CD4-positive, alpha-beta T cell (primary cell): ENCODE measurements around the gene ABHD17A. TPM values are rescaled to one million over a fixed set of nuclear protein-coding genes. Genes with fewer than 3 reads are reported as not detected.
"Not testable (repeated sequence)": the region's sequence is repeated elsewhere in the genome, so short reads cannot be mapped to it uniquely, and the experiment has no call there.

Experiments
- ATAC-seq: fragments of 200-7000 bp; cut with Tn5 transposase; one replicate; pipeline ENCODE4 v1.10.0; 2022; ENCODE audit warnings: mild to moderate bottlenecking; ENCODE audit not compliant: poor library complexity
- CTCF ChIA-PET: fragments of 350-600 bp; sonication (Branson Sonifier 250); formaldehyde crosslinking; loops from one replicate; lab custom pipeline; 2021; ENCODE audit warnings: antibody characterized with exemption, inconsistent platforms; lab: Charles Lee
- POLR2A ChIA-PET: fragments of 350-600 bp; sonication (Branson Sonifier 250); formaldehyde crosslinking; loops from one replicate; lab custom pipeline; 2021; ENCODE audit warnings: antibody characterized with exemption, inconsistent platforms; lab: Charles Lee
- DNase-seq, 14 experiments: peaks; one replicate each; pipeline ENCODE4 v3.0.0-alpha.2; 2013 to 2020; ENCODE audit warnings: mixed read lengths in 2 of 14
- H3K27ac ChIP-seq, 2 donors: one replicate each; pipeline versions ENCODE4 v1.5.1 to v1.7.0; 2013; ENCODE audit warnings: low read length in 2 of 2, low read depth in 1 of 2, mild to moderate bottlenecking in 1 of 2
- H3K27me3 ChIP-seq, 2 experiments: 1 replicate in 1 of 2; 2 replicates in 1 of 2; pipeline versions ENCODE4 v1.6.1 to v1.7.0; 2013; ENCODE audit warnings: low read length in 2 of 2, control low read depth in 1 of 2, mild to moderate bottlenecking in 1 of 2, moderate library complexity in 1 of 2; ENCODE audit not compliant: insufficient read depth in 2 of 2, control insufficient read depth in 1 of 2
- H3K36me3 ChIP-seq: one replicate; pipeline ENCODE4 v1.6.1; 2013; ENCODE audit warnings: low read length, control low read depth; ENCODE audit not compliant: insufficient read depth
- H3K4me1 ChIP-seq: one replicate; pipeline ENCODE4 v1.6.1; 2013; ENCODE audit warnings: low read length, control low read depth; ENCODE audit not compliant: insufficient read depth
- H3K4me3 ChIP-seq: one replicate; pipeline ENCODE4 v1.5.1; 2013; ENCODE audit warnings: mild to moderate bottlenecking, low read length, moderate library complexity
- H3K9me3 ChIP-seq, 2 experiments: 1 replicate in 1 of 2; 2 replicates in 1 of 2; pipeline versions ENCODE4 v1.6.1 to v1.7.0; 2013; ENCODE audit warnings: low read length in 2 of 2, mild to moderate bottlenecking in 2 of 2, control low read depth in 1 of 2, moderate library complexity in 1 of 2; ENCODE audit not compliant: control insufficient read depth in 1 of 2, insufficient read depth in 1 of 2
- H3K27ac Mint-ChIP-seq: one replicate; pipeline ENCODE4 v1.8.0; 2020; ENCODE audit warnings: mixed read lengths
- H3K27me3 Mint-ChIP-seq: one replicate; pipeline ENCODE4 v1.8.0; 2021; ENCODE audit warnings: mixed read lengths
- H3K36me3 Mint-ChIP-seq: one replicate; pipeline ENCODE4 v1.8.0; 2021; ENCODE audit warnings: low read depth, mixed read lengths
- H3K4me1 Mint-ChIP-seq: one replicate; pipeline ENCODE4 v1.8.0; 2021; ENCODE audit warnings: low read depth, mixed read lengths
- H3K4me3 Mint-ChIP-seq: one replicate; pipeline ENCODE4 v1.8.0; 2020; ENCODE audit warnings: mild to moderate bottlenecking, mixed read lengths
- H3K9me3 Mint-ChIP-seq: one replicate; pipeline ENCODE4 v1.8.0; 2020; ENCODE audit warnings: mixed read lengths
- intact Hi-C, 2 experiments: fragments of 100-400 bp; cut with DNase I in 1 of 2; cut with micrococcal nuclease in 1 of 2; formaldehyde crosslinking; loops; one replicate each; pipeline versions ENCODE4 v1.15.1 to v1.9.0; 2023 to 2025; cut with DNase I, micrococcal nuclease
- total RNA-seq, 174 experiments: library from RNA in 2 of 174; stranded (reverse) in 2 of 174; gene quantifications; one replicate each; pipeline ENCODE4 v1.2.3 and lab custom pipeline; 2021 to 2026
- TF ChIP-seq, protein P1 (sequence below): fragments of 200-600 bp; IDR thresholded peaks from one replicate; pipeline ENCODE4 v1.8.0; 2022; ENCODE audit warnings: antibody characterized with exemption, mild to moderate bottlenecking

The ABHD17A gene
- total RNA-seq, 2 experiments from 2014 or later: 156 to 172 TPM

DNA sequence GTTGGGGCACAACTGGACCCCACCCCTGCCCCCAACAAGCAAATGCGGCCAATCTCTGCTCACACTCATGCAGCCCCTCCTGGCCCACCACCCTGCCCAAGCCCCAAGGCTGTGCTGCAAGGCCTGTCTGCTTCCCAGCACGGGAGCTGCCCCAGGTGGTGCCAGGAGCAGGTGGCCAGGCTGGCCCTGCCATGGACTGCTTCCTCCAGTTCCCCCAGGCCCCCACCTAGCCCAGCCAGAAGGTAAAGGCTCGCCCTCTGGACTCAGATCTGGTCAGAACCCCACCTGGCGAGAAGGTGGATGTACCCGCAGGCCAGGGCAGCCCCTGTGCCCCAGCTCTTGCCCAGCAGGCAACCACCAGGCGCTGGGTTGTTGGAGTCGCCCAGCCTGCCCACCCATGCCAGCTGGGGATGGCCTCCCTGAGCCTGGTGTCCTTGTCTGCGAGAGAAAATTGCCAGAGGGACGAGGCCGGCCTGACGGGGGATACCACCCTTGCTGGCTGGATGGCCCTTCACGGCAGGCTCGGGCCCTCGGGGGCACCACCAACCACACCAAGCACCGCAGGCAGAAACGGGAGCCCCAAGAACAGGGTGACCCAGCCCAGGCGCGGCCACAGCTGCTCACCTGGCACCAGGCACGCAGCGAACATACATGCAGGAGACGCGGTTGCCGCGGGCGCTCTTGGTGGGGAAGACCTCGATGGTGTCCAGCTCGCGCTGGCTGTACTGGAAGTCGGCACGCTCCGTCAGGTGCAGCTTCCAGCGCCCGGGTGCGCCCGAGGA is 4.5 kb downstream of the ABHD17A start:
- ChIA-PET POLR2A (no interaction called here), CTCF (no interaction called here)
- peaks cover 12% of the 10 kb centered on the region for H3K36me3 ChIP-seq
- TF ChIP-seq, protein P1, sequence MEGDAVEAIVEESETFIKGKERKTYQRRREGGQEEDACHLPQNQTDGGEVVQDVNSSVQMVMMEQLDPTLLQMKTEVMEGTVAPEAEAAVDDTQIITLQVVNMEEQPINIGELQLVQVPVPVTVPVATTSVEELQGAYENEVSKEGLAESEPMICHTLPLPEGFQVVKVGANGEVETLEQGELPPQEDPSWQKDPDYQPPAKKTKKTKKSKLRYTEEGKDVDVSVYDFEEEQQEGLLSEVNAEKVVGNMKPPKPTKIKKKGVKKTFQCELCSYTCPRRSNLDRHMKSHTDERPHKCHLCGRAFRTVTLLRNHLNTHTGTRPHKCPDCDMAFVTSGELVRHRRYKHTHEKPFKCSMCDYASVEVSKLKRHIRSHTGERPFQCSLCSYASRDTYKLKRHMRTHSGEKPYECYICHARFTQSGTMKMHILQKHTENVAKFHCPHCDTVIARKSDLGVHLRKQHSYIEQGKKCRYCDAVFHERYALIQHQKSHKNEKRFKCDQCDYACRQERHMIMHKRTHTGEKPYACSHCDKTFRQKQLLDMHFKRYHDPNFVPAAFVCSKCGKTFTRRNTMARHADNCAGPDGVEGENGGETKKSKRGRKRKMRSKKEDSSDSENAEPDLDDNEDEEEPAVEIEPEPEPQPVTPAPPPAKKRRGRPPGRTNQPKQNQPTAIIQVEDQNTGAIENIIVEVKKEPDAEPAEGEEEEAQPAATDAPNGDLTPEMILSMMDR: no peak
- no peaks in the 10 kb centered on the region for H3K9me3 Mint-ChIP-seq
- peak overlapping the region; percentile 62 for H3K27ac Mint-ChIP-seq
- peak overlapping the region in 1 of 2 donors; percentile 59 for H3K27ac ChIP-seq
- H3K27me3 ChIP-seq: no peaks in the 10 kb centered on the region
- intact Hi-C loops: loop anchor here in 1 of 2 experiments (5.0 kb wide), 1 partner anchor 206 kb away; no protein-coding TSS in a partner anchor
- peaks cover 42% of the 10 kb centered on the region for H3K4me1 Mint-ChIP-seq
- ATAC-seq (no peak), DNase-seq (peak in 1 of 14 experiments; percentile 29)
- H3K36me3 Mint-ChIP-seq: peaks cover 41% of the 10 kb centered on the region
- no peaks in the 10 kb centered on the region for H3K27me3 Mint-ChIP-seq
- H3K4me3 Mint-ChIP-seq: peak overlapping the region; percentile 54
- H3K9me3 ChIP-seq: no peaks in the 10 kb centered on the region
- no peak overlapping the region for H3K4me3 ChIP-seq
- peaks cover 54% of the 10 kb centered on the region for H3K4me1 ChIP-seq

DNA sequence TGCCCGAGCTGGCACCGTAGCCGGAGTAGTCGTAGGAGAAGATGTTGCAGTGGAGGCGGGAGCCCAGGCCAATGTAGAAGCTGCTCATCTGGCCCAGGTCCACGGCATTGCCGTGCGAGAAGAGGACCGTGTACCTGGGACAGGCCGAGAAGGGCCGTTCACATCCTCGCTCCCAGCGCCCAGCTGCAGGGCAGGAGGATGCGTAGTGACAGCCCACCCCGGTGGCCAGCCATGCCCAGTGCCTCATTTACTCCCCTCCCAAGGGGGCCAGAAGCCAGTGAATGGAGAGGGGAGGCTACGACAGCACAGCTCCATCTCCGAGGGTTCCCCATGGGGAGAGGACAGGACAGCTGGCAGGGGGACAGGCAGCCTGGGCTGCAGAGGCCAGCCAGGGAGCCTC is 5.3 kb downstream of the ABHD17A start:
- ATAC-seq, H3K4me3 ChIP-seq, H3K9me3 Mint-ChIP-seq, DNase-seq, H3K9me3 ChIP-seq, H3K27me3 ChIP-seq, H3K27me3 Mint-ChIP-seq, CTCF ChIA-PET, POLR2A ChIA-PET: not testable (repeated sequence)
- Histone ChIP-seq H3K27ac (peak overlapping the region in 1 of 2 donors; percentile 59), H3K4me1 (peaks cover 51% of the 10 kb centered on the region), H3K36me3 (peaks cover 12% of the 10 kb centered on the region)
- H3K36me3 Mint-ChIP-seq: peaks cover 44% of the 10 kb centered on the region
- H3K4me1 Mint-ChIP-seq: peaks cover 37% of the 10 kb centered on the region
- H3K27ac Mint-ChIP-seq: peak overlapping the region; percentile 62
- intact Hi-C loops: loop anchor here in 1 of 2 experiments (5.0 kb wide), 1 partner anchor 207 kb away; no protein-coding TSS in a partner anchor
- peak overlapping the region; percentile 42 for H3K4me3 Mint-ChIP-seq

DNA sequence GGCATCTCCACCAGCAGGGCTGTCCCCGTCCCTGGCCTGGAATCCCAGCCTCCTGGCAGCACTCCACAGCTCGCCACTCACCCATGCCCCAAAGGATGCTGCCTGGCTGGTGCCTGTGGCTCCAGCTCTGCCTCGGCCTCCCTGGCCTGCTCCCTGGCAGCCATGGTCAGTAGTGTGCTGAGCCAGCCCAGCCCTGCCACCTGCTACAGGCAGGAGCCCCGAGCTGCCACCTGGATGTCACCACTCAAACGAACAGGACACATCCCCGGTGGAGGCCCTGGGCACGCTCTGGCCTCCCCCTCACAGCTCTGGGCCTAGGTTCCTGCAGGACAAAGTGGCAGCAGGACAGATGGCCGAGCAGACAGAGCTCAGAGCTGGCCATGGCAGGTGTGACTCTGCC is 6.7 kb downstream of the ABHD17A start:
- DNase-seq, H3K4me3 ChIP-seq, H3K27me3 ChIP-seq, POLR2A ChIA-PET, H3K27ac ChIP-seq, intact Hi-C loops, H3K9me3 Mint-ChIP-seq, H3K27me3 Mint-ChIP-seq, CTCF ChIA-PET, H3K9me3 ChIP-seq, H3K27ac Mint-ChIP-seq, ATAC-seq: not testable (repeated sequence)
- H3K4me1 ChIP-seq: peaks cover 50% of the 10 kb centered on the region
- Mint-ChIP-seq H3K36me3 (peaks cover 43% of the 10 kb centered on the region), H3K4me1 (peaks cover 38% of the 10 kb centered on the region), H3K4me3 (peak overlapping the region; percentile 38)
- H3K36me3 ChIP-seq: peaks cover 14% of the 10 kb centered on the region

DNA sequence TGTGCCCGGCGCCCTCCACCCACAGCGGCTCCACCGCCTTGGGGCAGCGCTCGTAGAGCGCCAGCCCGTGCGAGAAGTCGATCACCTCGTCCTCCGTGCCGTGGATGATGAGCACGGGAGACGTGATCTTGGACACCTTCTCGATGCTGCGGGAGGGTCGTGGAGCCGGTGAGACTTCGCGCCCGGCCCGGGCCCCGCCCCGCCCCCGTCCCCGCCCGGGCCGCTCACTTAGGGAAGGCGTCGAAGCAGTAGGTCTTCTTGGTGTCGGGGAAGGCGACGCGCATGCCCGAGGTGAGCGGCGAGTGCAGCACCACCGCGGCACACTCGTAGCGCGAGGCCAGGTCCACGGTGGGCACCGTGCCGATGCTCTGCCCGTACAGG is 8.0 kb downstream of the ABHD17A start:
- H3K36me3 ChIP-seq: peaks cover 27% of the 10 kb centered on the region
- H3K27ac ChIP-seq, H3K27me3 ChIP-seq, H3K4me3 ChIP-seq, H3K4me3 Mint-ChIP-seq, DNase-seq, intact Hi-C loops, H3K9me3 Mint-ChIP-seq, H3K27ac Mint-ChIP-seq, ATAC-seq, H3K9me3 ChIP-seq, H3K27me3 Mint-ChIP-seq: not testable (repeated sequence)
- Mint-ChIP-seq H3K4me1 (peaks cover 24% of the 10 kb centered on the region), H3K36me3 (peaks cover 35% of the 10 kb centered on the region)
- ChIA-PET POLR2A (interaction anchor here (1.2 to 3.4 kb wide), 6 partner anchors 7 to 27 kb away, joined by 5 to 41 read pairs (median 8); partner anchors contain the start of gene ABHD17A), CTCF (interaction anchor here (1.6 to 1.7 kb wide), 2 partner anchors 20 to 28 kb away, joined by 4 to 5 read pairs; no protein-coding TSS in a partner anchor)
- peaks cover 50% of the 10 kb centered on the region for H3K4me1 ChIP-seq

DNA sequence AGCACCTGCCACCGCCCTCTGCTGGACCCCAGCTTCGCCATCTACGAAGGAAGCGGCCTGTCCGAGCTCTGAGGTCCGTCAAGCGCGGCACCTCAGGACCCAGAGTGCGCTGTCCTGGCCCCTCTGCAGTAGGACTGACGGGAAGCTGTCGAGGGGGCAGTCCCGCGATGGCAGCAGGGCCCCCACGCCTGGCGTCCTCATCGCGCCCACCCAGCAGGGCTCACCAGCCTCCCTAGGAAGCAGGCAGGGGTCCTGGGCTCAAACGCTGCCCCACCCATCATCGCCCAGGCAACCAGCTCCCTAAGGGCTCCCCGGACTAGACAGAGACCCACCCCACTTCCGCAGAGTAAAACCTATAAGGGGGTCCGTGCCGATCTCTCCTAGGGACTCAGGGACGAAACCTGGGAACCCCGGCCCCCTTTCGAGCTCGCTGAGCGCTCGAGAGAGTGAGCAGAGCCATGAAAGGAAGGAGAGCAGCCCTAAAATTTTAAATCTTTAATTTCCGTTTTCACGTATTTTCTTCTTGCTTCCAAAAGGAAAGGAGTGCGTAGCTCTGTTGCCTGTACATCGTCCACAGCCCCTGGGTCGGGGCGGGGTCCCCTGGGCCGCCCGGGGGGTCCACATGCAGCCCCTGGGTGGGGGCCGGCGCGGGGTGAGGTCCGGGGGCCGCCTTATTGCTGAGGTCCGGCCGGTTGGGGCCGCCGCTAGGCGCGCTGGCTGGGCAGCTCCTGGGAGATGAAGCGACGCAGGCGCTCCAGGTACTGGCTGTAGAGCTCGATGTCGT is 8.6 kb downstream of the ABHD17A start:
- peak in 1 of 14 experiments; percentile 22 for DNase-seq
- H3K4me3 Mint-ChIP-seq: peak overlapping the region; percentile 91
- Histone ChIP-seq H3K4me3 (peak overlapping the region; percentile 98), H3K27ac (peak overlapping the region; percentile 90 to 93), H3K36me3 (peaks cover 28% of the 10 kb centered on the region), H3K4me1 (peaks cover 45% of the 10 kb centered on the region)
- not testable (repeated sequence) for H3K9me3 Mint-ChIP-seq, H3K27me3 Mint-ChIP-seq, H3K27me3 ChIP-seq, H3K9me3 ChIP-seq
- H3K27ac Mint-ChIP-seq: peak overlapping the region; percentile 91
- intact Hi-C loops: loop anchor here in 1 of 2 experiments (1.0 kb wide), 1 partner anchor 9 kb away; the partner anchor contains the start of gene ABHD17A
- H3K36me3 Mint-ChIP-seq: peaks cover 31% of the 10 kb centered on the region
- ChIA-PET CTCF (interaction anchor here (1.6 to 2.7 kb wide), 3 partner anchors 12 to 27 kb away, joined by 4 to 23 read pairs (median 5); no protein-coding TSS in a partner anchor), POLR2A (interaction anchor here (0.7 to 3.4 kb wide), 13 partner anchors 8 to 175 kb away, joined by 3 to 41 read pairs (median 6); partner anchors contain the start of gene ABHD17A)
- peak; percentile 5 for ATAC-seq
- H3K4me1 Mint-ChIP-seq: peaks cover 20% of the 10 kb centered on the region
